SU-DHL-6 (cell line): Measurements from ENCODE around the gene CDH11.

Experiments used
- EZH2phosphoT487 ChIP-seq: fragments of 200-600 bp; sonication (generic), shearing (Covaris generic); conservative IDR thresholded peaks from 2 replicates; pipeline ENCODE4 v1.6.1; 2018; ENCODE audit warnings: mild to moderate bottlenecking, antibody characterized with exemption, low read length, moderate library complexity, mixed read lengths
- TF ChIP-seq, protein P1 (sequence below): fragments of 200-600 bp; sonication (generic); IDR thresholded peaks from one replicate; pipeline ENCODE4 v1.5.1; 2017; ENCODE audit warnings: antibody characterized with exemption, mild to moderate bottlenecking, low read length, moderate library complexity; ENCODE audit not compliant: insufficient read depth, poor library complexity, severe bottlenecking

DNA sequence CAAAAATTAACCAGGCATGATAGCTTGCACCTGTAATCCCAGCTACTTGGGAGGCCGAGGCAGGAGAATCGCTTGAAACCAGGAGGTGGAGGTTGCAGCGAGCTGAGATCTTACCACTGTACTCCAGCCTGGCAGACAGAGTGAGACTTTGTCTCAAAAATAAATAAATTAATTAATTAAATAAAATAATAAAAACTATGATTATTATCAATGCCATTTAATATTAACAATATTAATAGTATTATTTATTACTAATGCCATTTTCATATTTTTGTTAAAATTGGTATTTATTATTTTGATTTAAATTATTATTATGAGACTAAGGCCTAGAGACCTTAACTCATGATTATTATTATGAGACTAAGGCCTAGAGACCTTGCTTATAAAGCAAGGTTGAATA lies 121.2 kb downstream of the CDH11 start:
- TF ChIP-seq, protein P1, sequence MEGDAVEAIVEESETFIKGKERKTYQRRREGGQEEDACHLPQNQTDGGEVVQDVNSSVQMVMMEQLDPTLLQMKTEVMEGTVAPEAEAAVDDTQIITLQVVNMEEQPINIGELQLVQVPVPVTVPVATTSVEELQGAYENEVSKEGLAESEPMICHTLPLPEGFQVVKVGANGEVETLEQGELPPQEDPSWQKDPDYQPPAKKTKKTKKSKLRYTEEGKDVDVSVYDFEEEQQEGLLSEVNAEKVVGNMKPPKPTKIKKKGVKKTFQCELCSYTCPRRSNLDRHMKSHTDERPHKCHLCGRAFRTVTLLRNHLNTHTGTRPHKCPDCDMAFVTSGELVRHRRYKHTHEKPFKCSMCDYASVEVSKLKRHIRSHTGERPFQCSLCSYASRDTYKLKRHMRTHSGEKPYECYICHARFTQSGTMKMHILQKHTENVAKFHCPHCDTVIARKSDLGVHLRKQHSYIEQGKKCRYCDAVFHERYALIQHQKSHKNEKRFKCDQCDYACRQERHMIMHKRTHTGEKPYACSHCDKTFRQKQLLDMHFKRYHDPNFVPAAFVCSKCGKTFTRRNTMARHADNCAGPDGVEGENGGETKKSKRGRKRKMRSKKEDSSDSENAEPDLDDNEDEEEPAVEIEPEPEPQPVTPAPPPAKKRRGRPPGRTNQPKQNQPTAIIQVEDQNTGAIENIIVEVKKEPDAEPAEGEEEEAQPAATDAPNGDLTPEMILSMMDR: no peak
- no peak for TF ChIP-seq EZH2phosphoT487
